ENCODE results near the gene PTEN.

The PTEN gene

GRCh38 chr10:87987206-87987605 is 123.8 kb downstream of the PTEN start:
- DNase-seq, result no peak

DNA sequence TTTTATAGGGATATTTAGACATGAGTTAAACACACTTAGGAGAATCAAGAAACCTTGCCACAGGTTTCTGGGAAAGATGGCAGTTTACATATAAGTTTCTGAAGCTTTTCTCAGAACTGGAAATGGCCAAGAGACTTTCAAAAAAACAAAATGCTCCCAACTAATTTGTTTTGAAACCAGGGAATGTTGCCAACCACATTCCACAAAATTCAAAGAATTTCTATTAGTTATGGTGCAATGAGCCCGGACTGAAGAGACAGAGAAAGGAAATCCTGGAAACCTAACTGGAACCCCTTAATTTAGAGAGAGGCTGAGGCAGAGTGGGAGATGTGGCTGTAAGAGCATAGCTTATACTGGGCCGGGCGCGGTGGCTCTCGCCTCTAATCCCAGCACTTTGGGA is 128.5 kb downstream of the PTEN start:
- DNase-seq, result no peak

GRCh38 chr10:88004451-88004850 is 141.0 kb downstream of the PTEN start:
- DNase-seq, result no peak

- DNase-seq, result no peak
These were observed 142.8 kb downstream of the PTEN start for GRCh38 chr10:88006261-88006660.

DNA sequence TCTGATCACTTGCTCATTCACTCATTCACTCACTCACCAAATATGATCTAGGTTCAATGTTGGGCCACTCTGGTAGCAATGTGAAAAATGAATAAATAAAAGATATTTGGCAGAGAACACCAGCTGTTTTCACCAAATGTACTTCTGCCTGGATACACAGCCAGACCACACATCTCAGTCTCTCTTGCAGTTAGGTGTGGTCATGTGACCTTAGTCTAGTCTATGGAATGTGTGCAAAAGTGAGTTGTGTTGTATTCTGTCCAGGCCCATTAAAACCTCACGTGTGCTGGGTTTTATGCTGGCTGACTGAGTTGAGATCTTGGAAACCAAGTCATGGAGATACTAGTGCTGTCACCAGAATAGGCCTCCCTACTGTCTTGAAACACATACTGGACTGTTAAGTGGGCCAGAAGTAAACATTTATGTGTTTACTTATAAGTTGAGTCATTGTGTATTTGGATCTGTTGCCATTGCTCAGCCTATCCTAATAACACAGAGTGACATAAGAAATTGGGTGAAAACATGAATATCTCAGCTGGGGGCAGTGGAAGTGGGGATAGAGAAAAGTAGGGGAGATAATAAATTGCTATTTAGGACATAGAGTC is 145.5 kb downstream of the PTEN start:
- no peak for DNase-seq

DNA sequence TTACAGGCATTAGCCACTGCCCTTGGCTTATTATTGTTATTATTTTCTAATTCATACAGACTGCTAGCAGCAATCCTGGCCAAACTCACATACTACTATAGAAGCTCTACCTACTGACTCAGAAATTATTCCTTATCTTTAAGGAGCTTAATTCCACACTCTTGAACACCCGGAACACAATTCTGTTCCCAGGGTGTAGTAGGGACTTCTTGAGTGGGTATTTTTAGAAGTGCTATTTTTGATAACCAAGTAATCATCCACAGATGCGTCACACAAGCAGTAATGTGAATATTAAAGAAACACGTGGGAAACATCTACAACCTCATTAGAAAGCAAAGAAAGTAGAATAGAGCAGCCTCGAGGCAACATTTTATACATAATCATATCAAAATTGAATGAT is 149.2 kb downstream of the PTEN start:
- DNase-seq, result no peak

GRCh38 chr10:88017781-88018180 is 154.4 kb downstream of the PTEN start:
- no peak for DNase-seq

- DNase-seq, result no peak
These were observed 156.3 kb downstream of the PTEN start for GRCh38 chr10:88019753-88020152.

Data from NCI-H1694 (cell line).